ENCODE data around the gene PMPCA. TPM values are rescaled to one million over a fixed set of nuclear protein-coding genes. Genes with fewer than 3 reads are reported as not detected.

The PMPCA gene
- total and polyA plus RNA-seq, 4 donors: 27.0 to 75.6 (median 41.6) TPM

GRCh38 chr9:136462664-136463063 is 52.2 kb downstream of the PMPCA start:
- Histone ChIP-seq H3K9me3 (ENCODE audit: control insufficient read depth in 4 of 4, low read length in 3 of 4) (no peaks in the 10 kb centered on the region), H3K27ac (ENCODE audit: low read depth in 1 of 2, low read length in 2 of 2) (no peak overlapping the region), H3K9ac (ENCODE audit: low read depth in 1 of 2, low read length in 2 of 2) (no peak overlapping the region), H3K4me3 (ENCODE audit: low read depth in 1 of 3, low read length in 3 of 3) (no peak overlapping the region), H3K4me1 (ENCODE audit: control insufficient read depth in 4 of 4, insufficient read depth in 4 of 4, low read length in 3 of 4) (no peaks in the 10 kb centered on the region), H3K27me3 (ENCODE audit: control insufficient read depth in 4 of 4, insufficient read depth in 4 of 4, low read length in 3 of 4) (no peaks in the 10 kb centered on the region), H3K36me3 (ENCODE audit: control insufficient read depth in 4 of 4, insufficient read depth in 3 of 4, low read depth in 1 of 4, low read length in 3 of 4) (peaks cover 45 to 93% (median 75%) of the 10 kb centered on the region in 4 donors)
- TF ChIP-seq FOXA1 (IDR thresholded peaks at IDR 0.05) (no peak), ATF3 (IDR thresholded peaks at IDR 0.05) (no peak), RXRA (IDR thresholded peaks at IDR 0.05) (no peak), CTCF (IDR thresholded peaks at IDR 0.05; ENCODE audit: low read depth, low read length, missing input control) (no peak), ZBTB33 (IDR thresholded peaks at IDR 0.05) (no peak)
- DNase-seq (ENCODE audit: low spot score): no peak
- WGBS: 93% methylated on average over 17 of the region's 17 CpGs

GRCh38 chr9:136463578-136463977 is 53.1 kb downstream of the PMPCA start:
- 94% methylated on average over 14 of the region's 14 CpGs for WGBS
- H3K27ac ChIP-seq (ENCODE audit: low read depth in 1 of 2, low read length in 2 of 2): no peak overlapping the region
- no peaks in the 10 kb centered on the region for H3K9me3 ChIP-seq (ENCODE audit: control insufficient read depth in 4 of 4, low read length in 3 of 4)
- TF ChIP-seq CTCF (IDR thresholded peaks at IDR 0.05; ENCODE audit: low read depth, low read length, missing input control): no peak
- TF ChIP-seq JUND (IDR thresholded peaks at IDR 0.05): no peak
- no peak for TF ChIP-seq TAF1 (conservative IDR thresholded peaks at IDR 0.05)
- no peak for TF ChIP-seq REST (IDR thresholded peaks at IDR 0.05)
- no peak for TF ChIP-seq RXRA (IDR thresholded peaks at IDR 0.05)
- TF ChIP-seq ATF3 (IDR thresholded peaks at IDR 0.05): no peak
- TF ChIP-seq FOXA2 (IDR thresholded peaks at IDR 0.05): no peak
- peaks cover 46 to 94% (median 79%) of the 10 kb centered on the region in 4 donors for H3K36me3 ChIP-seq (ENCODE audit: control insufficient read depth in 4 of 4, insufficient read depth in 3 of 4, low read depth in 1 of 4, low read length in 3 of 4)
- DNase-seq (ENCODE audit: low spot score): no peak
- no peaks in the 10 kb centered on the region for H3K4me1 ChIP-seq (ENCODE audit: control insufficient read depth in 4 of 4, insufficient read depth in 4 of 4, low read length in 3 of 4)
- H3K4me3 ChIP-seq (ENCODE audit: low read depth in 1 of 3, low read length in 3 of 3): no peak overlapping the region
- no peak overlapping the region for H3K9ac ChIP-seq (ENCODE audit: low read depth in 1 of 2, low read length in 2 of 2)
- no peaks in the 10 kb centered on the region for H3K27me3 ChIP-seq (ENCODE audit: control insufficient read depth in 4 of 4, insufficient read depth in 4 of 4, low read length in 3 of 4)

Measured in liver (tissue), 9 donors.